Measurements from ENCODE around the gene KIAA2012. TPM values are rescaled to one million over a fixed set of nuclear protein-coding genes. Genes with fewer than 3 reads are reported as not detected.

Gene KIAA2012
- total RNA-seq, 1 donor: not detected

GRCh38 chr2:202072226-202072625 lies 829 bp upstream of the KIAA2012 start:
- no peak for DNase-seq (ENCODE audit: insufficient read length, low spot score, missing footprints)
- no peaks in the 10 kb centered on the region for H4K20me1 ChIP-seq (ENCODE audit: insufficient read depth, low read length)
- H3K36me3 ChIP-seq (ENCODE audit: insufficient read depth, low read length): no peaks in the 10 kb centered on the region
- H3K4me2 ChIP-seq (ENCODE audit: insufficient read depth, low read length): no peak overlapping the region
- H2AFZ ChIP-seq (ENCODE audit: low read length): no peak overlapping the region
- no peaks in the 10 kb centered on the region for H3K79me2 ChIP-seq (ENCODE audit: insufficient read depth, low read length)
- peak; percentile 27 for TF ChIP-seq CTCF (IDR thresholded peaks at IDR 0.05; ENCODE audit: extremely low read depth, low read depth, low read length)
- no peaks in the 10 kb centered on the region for H3K27me3 ChIP-seq (ENCODE audit: insufficient read depth, low read length)
- no peak overlapping the region for H3K27ac ChIP-seq (ENCODE audit: low read depth, low read length)
- no peak overlapping the region for H3K4me3 ChIP-seq (ENCODE audit: insufficient read depth, low read length)
- no peaks in the 10 kb centered on the region for H3K9me3 ChIP-seq (ENCODE audit: low read depth, low read length)
- H3K4me1 ChIP-seq (ENCODE audit: insufficient read depth, low read length): no peaks in the 10 kb centered on the region

GRCh38 chr2:202074324-202074723 lies 1.3 kb downstream of the KIAA2012 start:
- no peaks in the 10 kb centered on the region for H3K27me3 ChIP-seq (ENCODE audit: insufficient read depth, low read length)
- H3K79me2 ChIP-seq (ENCODE audit: insufficient read depth, low read length): no peaks in the 10 kb centered on the region

DNA sequence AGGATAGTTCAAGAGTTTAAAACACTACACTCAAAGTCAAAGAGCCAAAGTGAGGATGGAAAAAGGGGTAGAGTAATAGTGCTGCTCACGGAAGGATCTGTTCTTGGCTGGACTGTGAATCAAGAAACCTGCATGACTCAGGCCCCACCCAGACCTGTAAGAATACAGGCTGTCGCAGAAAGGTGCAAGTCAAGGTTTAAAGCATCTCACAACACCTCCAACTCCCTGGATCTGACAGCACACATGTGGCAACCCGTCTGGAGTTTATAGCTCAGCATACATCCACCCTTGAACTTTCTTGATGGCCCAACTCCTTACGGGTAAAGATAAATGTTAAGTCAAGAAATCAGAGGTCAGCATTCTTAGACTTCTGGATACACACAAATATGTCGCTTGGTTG lies 6.3 kb downstream of the KIAA2012 start:
- Histone ChIP-seq H3K4me1 (ENCODE audit: insufficient read depth, low read length) (peaks cover 1% of the 10 kb centered on the region), H4K20me1 (ENCODE audit: insufficient read depth, low read length) (no peaks in the 10 kb centered on the region), H2AFZ (ENCODE audit: low read length) (no peak overlapping the region), H3K27ac (ENCODE audit: low read depth, low read length) (no peak overlapping the region), H3K4me2 (ENCODE audit: insufficient read depth, low read length) (no peak overlapping the region), H3K4me3 (ENCODE audit: insufficient read depth, low read length) (no peak overlapping the region), H3K79me2 (ENCODE audit: insufficient read depth, low read length) (no peaks in the 10 kb centered on the region), H3K36me3 (ENCODE audit: insufficient read depth, low read length) (no peaks in the 10 kb centered on the region), H3K27me3 (ENCODE audit: insufficient read depth, low read length) (no peaks in the 10 kb centered on the region), H3K9me3 (ENCODE audit: low read depth, low read length) (no peaks in the 10 kb centered on the region)
- TF ChIP-seq CTCF (IDR thresholded peaks at IDR 0.05; ENCODE audit: extremely low read depth, low read depth, low read length): no peak
- DNase-seq (ENCODE audit: insufficient read length, low spot score, missing footprints): no peak

More at GRCh38 chr2:202074324-202074723, 1.3 kb downstream of the KIAA2012 start:
- Histone ChIP-seq H2AFZ (ENCODE audit: low read length) (no peak overlapping the region), H3K4me2 (ENCODE audit: insufficient read depth, low read length) (no peak overlapping the region), H4K20me1 (ENCODE audit: insufficient read depth, low read length) (no peaks in the 10 kb centered on the region), H3K36me3 (ENCODE audit: insufficient read depth, low read length) (no peaks in the 10 kb centered on the region), H3K4me3 (ENCODE audit: insufficient read depth, low read length) (no peak overlapping the region), H3K9me3 (ENCODE audit: low read depth, low read length) (no peaks in the 10 kb centered on the region), H3K27ac (ENCODE audit: low read depth, low read length) (no peak overlapping the region), H3K4me1 (ENCODE audit: insufficient read depth, low read length) (no peaks in the 10 kb centered on the region)
- no peak for TF ChIP-seq CTCF (IDR thresholded peaks at IDR 0.05; ENCODE audit: extremely low read depth, low read depth, low read length)
- DNase-seq (ENCODE audit: insufficient read length, low spot score, missing footprints): no peak

- H3K4me1 ChIP-seq (ENCODE audit: insufficient read depth, low read length): peaks cover 3% of the 10 kb centered on the region
- H3K4me2 ChIP-seq (ENCODE audit: insufficient read depth, low read length): no peak overlapping the region
- H2AFZ ChIP-seq (ENCODE audit: low read length): peak overlapping the region; percentile 43
- no peaks in the 10 kb centered on the region for H3K9me3 ChIP-seq (ENCODE audit: low read depth, low read length)
- no peaks in the 10 kb centered on the region for H4K20me1 ChIP-seq (ENCODE audit: insufficient read depth, low read length)
- no peak overlapping the region for H3K27ac ChIP-seq (ENCODE audit: low read depth, low read length)
- peak; percentile 76 for DNase-seq (ENCODE audit: insufficient read length, low spot score, missing footprints)
- H3K4me3 ChIP-seq (ENCODE audit: insufficient read depth, low read length): no peak overlapping the region
- TF ChIP-seq CTCF (IDR thresholded peaks at IDR 0.05; ENCODE audit: extremely low read depth, low read depth, low read length): no peak
- peaks cover 2% of the 10 kb centered on the region for H3K27me3 ChIP-seq (ENCODE audit: insufficient read depth, low read length)
- no peaks in the 10 kb centered on the region for H3K79me2 ChIP-seq (ENCODE audit: insufficient read depth, low read length)
- no peaks in the 10 kb centered on the region for H3K36me3 ChIP-seq (ENCODE audit: insufficient read depth, low read length)
Measured at GRCh38 chr2:202084265-202084664, 11.2 kb downstream of the KIAA2012 start.
